Measurements from ENCODE around the gene LCN12. TPM values are rescaled to one million over a fixed set of nuclear protein-coding genes. Genes with fewer than 3 reads are reported as not detected.

Gene LCN12
- total RNA-seq, 1 donor from 2014 or later, result not detected

DNA sequence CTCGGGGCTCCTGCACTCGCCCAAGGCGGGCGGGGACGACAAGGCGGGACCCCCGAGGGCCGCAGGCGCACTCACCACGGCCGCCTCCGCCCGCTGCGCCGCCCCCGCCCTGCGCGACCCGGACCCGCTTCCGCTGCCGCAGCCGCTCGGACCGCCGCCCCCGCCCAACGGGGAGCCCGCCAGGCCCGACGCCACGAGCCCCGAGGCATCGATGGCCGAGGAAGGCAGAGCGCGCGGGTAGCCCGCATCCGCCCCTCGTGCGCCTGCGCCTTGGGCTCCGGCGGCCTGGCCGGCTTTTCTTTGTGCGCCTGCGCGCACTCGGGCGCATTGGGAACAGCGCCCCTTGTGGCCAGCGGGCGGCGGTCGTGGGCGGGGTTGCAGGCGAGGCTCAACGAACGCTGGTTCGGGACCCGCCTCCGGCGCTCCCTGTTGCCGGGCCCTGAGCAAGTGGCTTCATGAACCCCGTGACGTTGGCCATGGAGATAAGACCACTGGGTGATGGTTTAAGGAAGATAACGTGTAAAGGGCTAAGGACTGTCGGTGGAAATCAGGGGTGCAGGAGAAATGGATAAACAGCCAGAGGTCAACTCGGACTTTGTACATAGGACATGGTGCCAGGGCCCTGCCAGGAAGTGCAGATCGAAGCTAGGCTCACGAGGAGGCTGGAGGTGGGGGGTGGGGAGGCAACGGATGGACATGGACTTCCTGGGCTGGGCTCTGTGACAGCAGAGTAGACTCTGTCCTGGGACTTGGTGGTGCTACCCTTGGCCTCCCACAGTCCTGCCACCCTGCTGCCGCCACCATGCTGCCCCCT lies 7.3 kb upstream of the LCN12 start, which contains the start of the genes C8G and FBXW5:
C8G (plus strand) TSS at position 725 of the 814 bp plus-strand sequence; CDS start at position 803, 78 bp downstream.
FBXW5 (minus strand) TSS at position 220 of the 814 bp plus-strand sequence. CDS start 655 bp downstream, outside the sequence.
- peaks cover 32 to 34% of the 10 kb centered on the region in 2 donors for H3K36me3 ChIP-seq
- TF ChIP-seq, protein P1, sequence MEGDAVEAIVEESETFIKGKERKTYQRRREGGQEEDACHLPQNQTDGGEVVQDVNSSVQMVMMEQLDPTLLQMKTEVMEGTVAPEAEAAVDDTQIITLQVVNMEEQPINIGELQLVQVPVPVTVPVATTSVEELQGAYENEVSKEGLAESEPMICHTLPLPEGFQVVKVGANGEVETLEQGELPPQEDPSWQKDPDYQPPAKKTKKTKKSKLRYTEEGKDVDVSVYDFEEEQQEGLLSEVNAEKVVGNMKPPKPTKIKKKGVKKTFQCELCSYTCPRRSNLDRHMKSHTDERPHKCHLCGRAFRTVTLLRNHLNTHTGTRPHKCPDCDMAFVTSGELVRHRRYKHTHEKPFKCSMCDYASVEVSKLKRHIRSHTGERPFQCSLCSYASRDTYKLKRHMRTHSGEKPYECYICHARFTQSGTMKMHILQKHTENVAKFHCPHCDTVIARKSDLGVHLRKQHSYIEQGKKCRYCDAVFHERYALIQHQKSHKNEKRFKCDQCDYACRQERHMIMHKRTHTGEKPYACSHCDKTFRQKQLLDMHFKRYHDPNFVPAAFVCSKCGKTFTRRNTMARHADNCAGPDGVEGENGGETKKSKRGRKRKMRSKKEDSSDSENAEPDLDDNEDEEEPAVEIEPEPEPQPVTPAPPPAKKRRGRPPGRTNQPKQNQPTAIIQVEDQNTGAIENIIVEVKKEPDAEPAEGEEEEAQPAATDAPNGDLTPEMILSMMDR (IDR thresholded peaks at IDR 0.05), result peak; percentile 99
- peaks cover 6 to 21% of the 10 kb centered on the region in 2 donors for H3K4me1 ChIP-seq
- no peaks in the 10 kb centered on the region for H3K27me3 ChIP-seq
- peak within 1 kb of the TSS; percentile 88 to 90 for H3K4me3 ChIP-seq
- peak; percentile 59 to 96 for DNase-seq (ENCODE audit: low spot score in 2 of 2)
- intact Hi-C loops (cut with DNase I), result loop anchor here (1.0 to 5.0 kb wide), 7 partner anchors 41 to 142 kb away; partner anchors contain the start of genes EDF1, MAN1B1, PAXX and PHPT1
- H3K27ac ChIP-seq, result peak within 1 kb of the TSS; percentile 52 to 87
- H3K9me3 ChIP-seq, result no peaks in the 10 kb centered on the region

DNA sequence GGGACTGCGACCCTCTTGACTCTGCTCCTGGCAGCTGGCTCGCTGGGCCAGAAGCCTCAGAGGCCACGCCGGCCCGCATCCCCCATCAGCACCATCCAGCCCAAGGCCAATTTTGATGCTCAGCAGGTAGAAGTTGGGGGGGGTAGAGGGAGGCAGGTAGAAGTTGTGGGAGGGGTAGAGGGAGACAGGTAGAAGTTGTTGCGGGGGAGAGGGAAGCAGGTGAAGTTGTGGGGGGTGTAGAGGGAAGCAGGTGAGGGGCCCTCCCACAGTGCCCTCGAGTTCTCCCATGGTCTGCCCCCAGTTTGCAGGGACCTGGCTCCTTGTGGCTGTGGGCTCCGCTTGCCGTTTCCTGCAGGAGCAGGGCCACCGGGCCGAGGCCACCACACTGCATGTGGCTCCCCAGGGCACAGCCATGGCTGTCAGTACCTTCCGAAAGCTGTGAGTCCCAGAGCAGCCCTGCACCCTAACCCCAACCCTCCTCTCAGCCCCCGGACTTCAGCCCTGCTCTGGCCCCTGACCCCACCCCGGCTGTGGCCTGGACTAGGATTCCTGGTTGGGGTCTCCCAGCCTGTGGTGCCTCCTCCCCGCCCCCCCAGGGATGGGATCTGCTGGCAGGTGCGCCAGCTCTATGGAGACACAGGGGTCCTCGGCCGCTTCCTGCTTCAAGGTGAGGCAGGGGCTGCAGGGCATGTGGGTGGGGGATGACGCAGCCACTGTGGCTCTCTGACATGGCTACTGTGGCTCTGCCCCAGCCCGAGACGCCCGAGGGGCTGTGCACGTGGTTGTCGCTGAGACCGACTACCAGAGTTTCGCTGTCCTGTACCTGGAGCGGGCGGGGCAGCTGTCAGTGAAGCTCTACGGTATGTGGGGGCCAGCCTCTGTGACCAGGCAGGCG lies 6.5 kb upstream of the LCN12 start:
- H3K9me3 ChIP-seq, result no peaks in the 10 kb centered on the region
- TF ChIP-seq, protein P1 (IDR thresholded peaks at IDR 0.05), result no peak
- no peak for DNase-seq (ENCODE audit: low spot score in 2 of 2)
- no peak overlapping the region for H3K4me3 ChIP-seq
- no peak overlapping the region for H3K27ac ChIP-seq
- peaks cover 6 to 23% of the 10 kb centered on the region in 2 donors for H3K4me1 ChIP-seq
- intact Hi-C loops (cut with DNase I), result loop anchor here (2.0 kb wide), 1 partner anchor 97 kb away; the partner anchor contains the start of gene PHPT1
- peaks cover 23 to 26% of the 10 kb centered on the region in 2 donors for H3K36me3 ChIP-seq
- H3K27me3 ChIP-seq, result no peaks in the 10 kb centered on the region

DNA sequence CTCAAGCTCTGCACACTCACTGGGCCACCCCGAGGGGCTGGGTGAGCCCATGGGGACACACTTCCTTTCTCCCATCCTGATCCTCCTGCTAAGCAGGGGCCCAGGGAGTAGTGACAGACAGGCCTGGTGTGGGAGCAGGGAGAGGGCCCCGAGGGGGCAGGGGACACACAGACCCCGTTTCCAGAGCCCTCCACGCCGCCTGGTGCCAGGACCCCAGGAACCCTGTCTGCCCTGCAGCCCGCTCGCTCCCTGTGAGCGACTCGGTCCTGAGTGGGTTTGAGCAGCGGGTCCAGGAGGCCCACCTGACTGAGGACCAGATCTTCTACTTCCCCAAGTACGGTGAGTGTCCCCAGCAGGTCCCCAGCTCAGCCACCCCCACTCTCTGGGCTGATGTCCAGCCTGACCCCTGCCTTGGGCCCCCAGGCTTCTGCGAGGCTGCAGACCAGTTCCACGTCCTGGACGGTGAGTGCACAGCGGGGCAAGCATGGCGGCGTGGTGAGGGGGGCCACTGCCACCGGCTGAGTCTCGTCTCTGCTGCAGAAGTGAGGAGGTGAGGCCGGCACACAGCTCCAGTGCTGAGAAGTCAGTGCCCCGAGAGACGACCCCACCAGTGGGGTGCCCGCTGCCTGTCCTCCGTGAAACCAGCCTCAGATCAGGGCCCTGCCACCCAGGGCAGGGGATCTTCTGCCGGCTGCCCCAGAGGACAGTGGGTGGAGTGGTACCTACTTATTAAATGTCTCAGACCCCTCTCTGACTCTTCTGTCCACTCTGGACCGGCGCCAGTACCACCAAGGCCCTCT lies 5.6 kb upstream of the LCN12 start:
- H3K4me1 ChIP-seq, result peaks cover 6 to 25% of the 10 kb centered on the region in 2 donors

DNA sequence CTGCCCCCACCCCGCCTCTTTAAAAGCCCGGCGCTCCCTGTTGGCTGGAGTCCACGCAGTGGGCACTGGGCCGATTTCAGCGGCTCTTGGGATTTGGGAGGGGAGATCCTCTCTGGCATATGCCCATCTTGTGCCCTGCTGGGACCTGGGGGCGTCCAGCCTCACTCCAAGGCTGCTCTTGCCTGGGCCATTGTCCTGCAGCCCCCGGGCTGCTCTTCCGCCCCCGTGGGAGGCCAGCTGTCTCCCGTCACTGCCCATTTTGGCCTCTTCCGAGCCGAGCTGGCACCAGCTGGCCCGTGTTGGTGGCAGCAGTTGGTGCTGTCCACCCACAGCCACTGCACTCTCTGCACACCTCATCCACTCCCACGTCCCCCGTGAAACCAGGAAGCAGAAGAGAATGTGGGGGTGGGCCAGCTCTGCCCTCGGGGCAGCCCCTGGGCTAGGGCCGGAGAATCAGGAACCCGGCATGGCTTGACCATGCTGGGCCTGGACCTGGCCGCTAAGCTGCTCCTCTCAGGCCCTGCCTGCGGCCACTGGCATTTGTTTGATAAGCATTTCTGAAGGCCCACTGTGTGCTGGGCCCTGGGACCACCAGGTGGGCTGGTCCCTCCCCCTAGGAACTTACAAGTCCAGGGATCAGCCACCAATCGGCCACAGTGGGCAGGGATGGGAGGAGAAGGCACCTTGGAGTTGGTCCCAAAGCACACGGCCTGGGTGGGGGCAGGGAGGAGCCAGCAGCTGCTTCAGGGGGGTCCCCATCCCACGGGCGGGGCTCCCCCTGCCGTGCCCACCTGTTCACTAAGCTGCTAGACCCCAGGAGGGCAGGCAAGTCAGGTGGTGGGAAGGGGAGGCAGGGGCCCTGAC lies 4.8 kb upstream of the LCN12 start:
- Histone ChIP-seq H3K4me3 (no peak overlapping the region), H3K27me3 (no peaks in the 10 kb centered on the region), H3K9me3 (no peaks in the 10 kb centered on the region), H3K27ac (peak overlapping the region in 1 of 2 donors; percentile 12), H3K36me3 (peaks cover 7 to 9% of the 10 kb centered on the region in 2 donors), H3K4me1 (peaks cover 6 to 25% of the 10 kb centered on the region in 2 donors)
- intact Hi-C loops (cut with DNase I), result no loop called here
- no peak for DNase-seq (ENCODE audit: low spot score in 2 of 2)
- TF ChIP-seq, protein P1 (IDR thresholded peaks at IDR 0.05), result no peak

More for the DNA sequence above, 5.6 kb upstream of the LCN12 start:
- Histone ChIP-seq H3K27ac (no peak overlapping the region), H3K36me3 (peaks cover 15 to 17% of the 10 kb centered on the region in 2 donors), H3K9me3 (no peaks in the 10 kb centered on the region), H3K27me3 (no peaks in the 10 kb centered on the region), H3K4me3 (no peak overlapping the region)
- DNase-seq (ENCODE audit: low spot score in 2 of 2), result no peak
- intact Hi-C loops (cut with DNase I), result no loop called here
- TF ChIP-seq, protein P1 (IDR thresholded peaks at IDR 0.05), result no peak

Measured in ascending aorta (tissue), 2 donors.